ENCODE results near the gene UCK1. TPM values are rescaled to one million over a fixed set of nuclear protein-coding genes. Genes with fewer than 3 reads are reported as not detected.

UCK1 gene
- total RNA-seq, 1 donor from 2014 or later, result 30.4 TPM

GRCh38 chr9:131578021-131578420, 47.0 kb upstream of the UCK1 start:
- CTCF ChIA-PET, result interaction anchor here (0.9 kb wide), 1 partner anchor 14 kb away, joined by 3 read pairs; no protein-coding TSS in a partner anchor
- DNase-seq (no peak), ATAC-seq (ENCODE audit: low read depth) (no peak)
- intact Hi-C loops (cut with micrococcal nuclease), result loop anchor here (2.0 to 5.0 kb wide), 2 partner anchors 46 to 227 kb away; partner anchors contain the start of gene UCK1
- Mint-ChIP-seq H3K27ac (peak overlapping the region; percentile 91), H3K27me3 (no peaks in the 10 kb centered on the region), H3K36me3 (ENCODE audit: low read depth) (peaks cover 85% of the 10 kb centered on the region), H3K4me1 (peaks cover 27% of the 10 kb centered on the region), H3K4me3 (no peak overlapping the region), H3K9me3 (no peaks in the 10 kb centered on the region)
- no peak for TF ChIP-seq CTCF (IDR thresholded peaks at IDR 0.05)
- POLR2A ChIA-PET, result interaction anchor here (0.6 to 1.7 kb wide), 5 partner anchors 10 to 151 kb away, joined by 3 to 8 read pairs (median 5); no protein-coding TSS in a partner anchor

GRCh38 chr9:131577005-131578000, 46.2 kb upstream of the UCK1 start:
- intact Hi-C loops (cut with micrococcal nuclease), result loop anchor here (5.0 kb wide), 1 partner anchor 45 kb away; the partner anchor contains the start of gene UCK1

GRCh38 chr9:131575946-131576853, 45.1 kb upstream of the UCK1 start:
- POLR2A ChIA-PET, result no interaction called here
- DNase-seq, result no peak
- ATAC-seq (ENCODE audit: low read depth), result no peak
- H3K36me3 Mint-ChIP-seq (ENCODE audit: low read depth), result peaks cover 81% of the 10 kb centered on the region
- H3K27ac Mint-ChIP-seq, result no peak overlapping the region
- TF ChIP-seq CTCF (IDR thresholded peaks at IDR 0.05), result no peak
- no peaks in the 10 kb centered on the region for H3K27me3 Mint-ChIP-seq
- peaks cover 25% of the 10 kb centered on the region for H3K4me1 Mint-ChIP-seq
- no peak overlapping the region for H3K4me3 Mint-ChIP-seq
- no peaks in the 10 kb centered on the region for H3K9me3 Mint-ChIP-seq
- CTCF ChIA-PET, result no interaction called here
- intact Hi-C loops (cut with micrococcal nuclease), result loop anchor here (5.0 kb wide), 1 partner anchor 44 kb away; the partner anchor contains the start of gene UCK1

More at GRCh38 chr9:131577005-131578000, 46.2 kb upstream of the UCK1 start:
- H3K9me3 Mint-ChIP-seq, result no peaks in the 10 kb centered on the region
- no peak for ATAC-seq (ENCODE audit: low read depth)
- no peak for TF ChIP-seq CTCF (IDR thresholded peaks at IDR 0.05)
- no peak overlapping the region for H3K4me3 Mint-ChIP-seq
- DNase-seq, result no peak
- H3K27ac Mint-ChIP-seq, result peak overlapping the region; percentile 91
- CTCF ChIA-PET, result no interaction called here
- H3K27me3 Mint-ChIP-seq, result no peaks in the 10 kb centered on the region
- H3K4me1 Mint-ChIP-seq, result peaks cover 27% of the 10 kb centered on the region
- POLR2A ChIA-PET, result interaction anchor here (0.6 to 1.4 kb wide), 2 partner anchors 10 to 101 kb away, joined by 3 to 8 read pairs; no protein-coding TSS in a partner anchor
- H3K36me3 Mint-ChIP-seq (ENCODE audit: low read depth), result peaks cover 85% of the 10 kb centered on the region

- ATAC-seq (ENCODE audit: low read depth) (no peak), DNase-seq (no peak)
- POLR2A ChIA-PET, result interaction anchor here (0.7 kb wide), 1 partner anchor 61 kb away, joined by 4 read pairs; no protein-coding TSS in a partner anchor
- H3K9me3 Mint-ChIP-seq, result no peaks in the 10 kb centered on the region
- no peak overlapping the region for H3K27ac Mint-ChIP-seq
- H3K4me1 Mint-ChIP-seq, result peaks cover 23% of the 10 kb centered on the region
- no peak for TF ChIP-seq CTCF (IDR thresholded peaks at IDR 0.05)
- H3K4me3 Mint-ChIP-seq, result no peak overlapping the region
- intact Hi-C loops (cut with micrococcal nuclease), result loop anchor here (5.0 kb wide), 1 partner anchor 43 kb away; the partner anchor contains the start of gene UCK1
- no peaks in the 10 kb centered on the region for H3K27me3 Mint-ChIP-seq
- H3K36me3 Mint-ChIP-seq (ENCODE audit: low read depth), result peaks cover 77% of the 10 kb centered on the region
- CTCF ChIA-PET, result no interaction called here
These were observed 43.9 kb upstream of the UCK1 start for GRCh38 chr9:131574730-131575640.
